HG03457 (cell line): ENCODE results near the gene TFAP2A.

Experiments
- ATAC-seq: cut with Tn5 transposase; IDR thresholded peaks from one replicate; pipeline ENCODE4 v1.9.1; 2021; ENCODE audit warnings: moderate number of reproducible peaks; ENCODE audit not compliant: unreplicated experiment

The TFAP2A gene

GRCh38 chr6:10413262-10413849 is 1.5 kb downstream of the TFAP2A start:
- no peak for ATAC-seq

GRCh38 chr6:10412461-10413261 is 2.2 kb downstream of the TFAP2A start:
- ATAC-seq: no peak

GRCh38 chr6:10411971-10412460 is 2.9 kb downstream of the TFAP2A start:
- no peak for ATAC-seq

GRCh38 chr6:10411131-10411970 is 3.5 kb downstream of the TFAP2A start:
- ATAC-seq: no peak

GRCh38 chr6:10410207-10411050 is 4.4 kb downstream of the TFAP2A start:
- no peak for ATAC-seq

GRCh38 chr6:10409731-10410206 is 5.1 kb downstream of the TFAP2A start:
- ATAC-seq: no peak

- no peak for ATAC-seq
These were observed 5.6 kb downstream of the TFAP2A start for GRCh38 chr6:10409233-10409721.

GRCh38 chr6:10408457-10408856 is 6.4 kb downstream of the TFAP2A start:
- no peak for ATAC-seq

GRCh38 chr6:10407674-10408054 is 7.2 kb downstream of the TFAP2A start:
- ATAC-seq: no peak

- ATAC-seq: no peak
These were observed 7.7 kb downstream of the TFAP2A start for GRCh38 chr6:10407018-10407673.

GRCh38 chr6:10406556-10406955 is 8.3 kb downstream of the TFAP2A start:
- no peak for ATAC-seq

- ATAC-seq: no peak
These were observed 9.4 kb downstream of the TFAP2A start for GRCh38 chr6:10405513-10405900.

GRCh38 chr6:10404799-10405512 is 9.9 kb downstream of the TFAP2A start:
- no peak for ATAC-seq

GRCh38 chr6:10404107-10404798 is 10.6 kb downstream of the TFAP2A start:
- peak; percentile 96 for ATAC-seq

- peak; percentile 16 for ATAC-seq
These were observed 11.3 kb downstream of the TFAP2A start for GRCh38 chr6:10403385-10404106.

- no peak for ATAC-seq
These were observed 12.1 kb downstream of the TFAP2A start for GRCh38 chr6:10402648-10403311.

- ATAC-seq: no peak
These were observed 13.1 kb downstream of the TFAP2A start for GRCh38 chr6:10401632-10402223.
